SK-N-SH (cell line): ENCODE measurements around the gene CDH4. TPM values are rescaled to one million over a fixed set of nuclear protein-coding genes. Genes with fewer than 3 reads are reported as not detected.

Experiments
- CTCF ChIA-PET: fragments of 300-600, 350-600 bp; formaldehyde crosslinking; extraction: SDS; loops from one replicate; lab custom pipeline; 2021; lab: Yijun Ruan, JAX
- POLR2A ChIA-PET: fragments of 350-600 bp; sonication (Branson Sonifier 250); formaldehyde crosslinking; extraction: SDS; loops from one replicate; lab custom pipeline; 2020; ENCODE audit warnings: antibody characterized with exemption, inconsistent platforms; lab: Yijun Ruan, JAX
- DNase-seq: peaks from one replicate; pipeline ENCODE4 v3.0.0; 2012
- H2AFZ ChIP-seq: fragments of 200-600 bp; sonication (generic); 2 replicates; pipeline ENCODE4 v1.8.1; 2016; ENCODE audit warnings: antibody characterized with exemption, mild to moderate bottlenecking, low read depth
- H3F3A ChIP-seq: fragments of 200-600 bp; sonication (generic); replicated peaks from 2 replicates; pipeline ENCODE3; 2016; ENCODE audit warnings: antibody characterized with exemption, mild to moderate bottlenecking; ENCODE audit not compliant: insufficient read depth
- H3K27ac ChIP-seq, 2 experiments: fragments of 200-500 bp in 1 of 2; fragments of 200-600 bp in 1 of 2; sonication (Bioruptor generic) in 1 of 2; sonication (generic), shearing (Covaris generic) in 1 of 2; 2 replicates each; pipeline versions ENCODE4 v1.5.1 to v1.6.1; 2014 to 2016; ENCODE audit warnings: low read depth in 2 of 2, inconsistent platforms in 1 of 2, low read length in 1 of 2, mild to moderate bottlenecking in 1 of 2, mixed read lengths in 1 of 2
- H3K27me3 ChIP-seq: fragments of 200-600 bp; sonication (generic), shearing (Covaris generic); 2 replicates; pipeline ENCODE4 v1.6.1; 2016; ENCODE audit warnings: mixed run types; ENCODE audit not compliant: insufficient read depth
- H3K36me3 ChIP-seq, 2 experiments: fragments of 200-500 bp in 1 of 2; fragments of 200-600 bp in 1 of 2; sonication (Bioruptor generic) in 1 of 2; sonication (generic) in 1 of 2; replicated peaks in 1 of 2; 2 replicates each; pipeline versions ENCODE3 to v1.5.1; 2014 to 2016; ENCODE audit warnings: low read length in 1 of 2, mild to moderate bottlenecking in 1 of 2; ENCODE audit not compliant: insufficient read depth in 2 of 2, control insufficient read depth in 1 of 2
- H3K4me1 ChIP-seq, 2 experiments: fragments of 200-500 bp in 1 of 2; fragments of 200-600 bp in 1 of 2; sonication (Bioruptor generic) in 1 of 2; sonication (generic), shearing (Covaris generic) in 1 of 2; 2 replicates each; pipeline versions ENCODE4 v1.5.1 to v1.6.1; 2014 to 2016; ENCODE audit warnings: low read depth in 1 of 2, low read length in 1 of 2, mixed run types in 1 of 2; ENCODE audit not compliant: insufficient read depth in 2 of 2, control insufficient read depth in 1 of 2
- H3K4me2 ChIP-seq: fragments of 200-600 bp; sonication (generic), shearing (Covaris generic); 2 replicates; pipeline ENCODE4 v1.6.1; 2017; ENCODE audit warnings: mixed run types
- H3K4me3 ChIP-seq, 2 experiments: fragments of 200-500 bp in 1 of 2; fragments of 200-600 bp in 1 of 2; sonication (Bioruptor generic) in 1 of 2; sonication (generic), shearing (Covaris generic) in 1 of 2; 2 replicates each; pipeline versions ENCODE4 v1.5.1 to v1.8.1; 2014 to 2016; ENCODE audit warnings: low read depth in 2 of 2, inconsistent platforms in 1 of 2, low read length in 1 of 2, mild to moderate bottlenecking in 1 of 2, mixed read lengths in 1 of 2, moderate library complexity in 1 of 2
- H3K79me2 ChIP-seq: fragments of 200-600 bp; sonication (generic); 2 replicates; pipeline ENCODE4 v1.8.1; 2017; ENCODE audit warnings: mild to moderate bottlenecking; ENCODE audit not compliant: insufficient read depth
- H3K9ac ChIP-seq: fragments of 200-600 bp; sonication (generic); 2 replicates; pipeline ENCODE4 v1.6.1; 2017; ENCODE audit warnings: mixed run types
- H3K9me2 ChIP-seq: fragments of 200-600 bp; sonication (generic); 2 replicates; pipeline ENCODE4 v1.6.1; 2017; ENCODE audit warnings: mixed run types
- H3K9me3 ChIP-seq: fragments of 200-600 bp; sonication (generic); 2 replicates; pipeline ENCODE4 v1.6.1; 2017; ENCODE audit warnings: mixed run types, mild to moderate bottlenecking, moderate library complexity
- H4K20me1 ChIP-seq: fragments of 200-600 bp; sonication (generic); 2 replicates; pipeline ENCODE4 v1.6.1; 2017; ENCODE audit warnings: mild to moderate bottlenecking, mixed run types; ENCODE audit not compliant: insufficient read depth
- CHD2 ChIP-seq: fragments of 150-350 bp; IDR thresholded peaks from 2 replicates; pipeline ENCODE4 v1.6.1; 2018; ENCODE audit warnings: low read length; ENCODE audit not compliant: partially characterized antibody
- CTCF ChIP-seq: fragments of 200-600 bp; sonication (generic); IDR thresholded peaks from 2 replicates; pipeline ENCODE4 v1.6.1; 2017; ENCODE audit warnings: antibody characterized with exemption, mild to moderate bottlenecking, moderate library complexity
- ELF1 ChIP-seq: IDR thresholded peaks from 2 replicates; pipeline ENCODE4 v1.4.0; 2012
- EZH2phosphoT487 ChIP-seq: fragments of 200-600 bp; sonication (generic); IDR thresholded peaks from 2 replicates; pipeline ENCODE4 v1.6.1; 2017; ENCODE audit warnings: low read depth, mixed run types, mild to moderate bottlenecking, antibody characterized with exemption, moderate library complexity, borderline replicate concordance
- FOSL2 ChIP-seq: IDR thresholded peaks from 2 replicates; pipeline ENCODE4 v1.4.0; 2012; ENCODE audit warnings: low read depth, mild to moderate bottlenecking, moderate library complexity, borderline replicate concordance
- FOXM1 ChIP-seq: IDR thresholded peaks from 2 replicates; pipeline ENCODE4 v1.4.0; 2012; ENCODE audit warnings: low read depth, mild to moderate bottlenecking
- GABPA ChIP-seq: IDR thresholded peaks from 2 replicates; pipeline ENCODE4 v1.4.0; 2012; ENCODE audit warnings: low read depth, mild to moderate bottlenecking
- MXI1 ChIP-seq: IDR thresholded peaks from 2 replicates; pipeline ENCODE4 v1.6.1; 2012; ENCODE audit warnings: mild to moderate bottlenecking, low read depth, low read length, improper control_type of control experiment
- NFIC ChIP-seq: IDR thresholded peaks from 2 replicates; pipeline ENCODE4 v1.4.0; 2012; ENCODE audit warnings: borderline replicate concordance
- PBX3 ChIP-seq: IDR thresholded peaks from 2 replicates; pipeline ENCODE4; 2012
- RAD21 ChIP-seq: IDR thresholded peaks from 2 replicates; pipeline ENCODE4 v1.6.1; 2012; ENCODE audit warnings: mild to moderate bottlenecking, low read length
- SMC3 ChIP-seq: IDR thresholded peaks from 2 replicates; pipeline ENCODE4 v1.6.1; 2012; ENCODE audit warnings: low read depth, low read length, improper control_type of control experiment
- USF1 ChIP-seq: IDR thresholded peaks from 2 replicates; pipeline ENCODE4 v1.4.0; 2012; ENCODE audit warnings: low read depth, borderline replicate concordance
- WGBS: methylation state at CpG from one replicate; pipeline ENCODE4 v1.1.6; 2017; ENCODE audit warnings: low lambda C conversion rate; 5-methylcytosine and 5-hydroxymethylcytosine counted together
- polyA plus RNA-seq, 3 experiments: library from polyadenylated mRNA; depleted of rRNA; stranded (reverse); fragments of >200 nt; gene quantifications; 2 replicates each; pipeline ENCODE4 v1.2.3, GENCODE V29; 2012
- TF ChIP-seq, protein P1 (sequence below): IDR thresholded peaks from 2 replicates; pipeline ENCODE4 v1.4.0; 2012; ENCODE audit warnings: low read depth

Gene CDH4
- polyA plus RNA-seq, 1 of the 3 experiments (the other 2 are of a cell fraction), result not detected

DNA sequence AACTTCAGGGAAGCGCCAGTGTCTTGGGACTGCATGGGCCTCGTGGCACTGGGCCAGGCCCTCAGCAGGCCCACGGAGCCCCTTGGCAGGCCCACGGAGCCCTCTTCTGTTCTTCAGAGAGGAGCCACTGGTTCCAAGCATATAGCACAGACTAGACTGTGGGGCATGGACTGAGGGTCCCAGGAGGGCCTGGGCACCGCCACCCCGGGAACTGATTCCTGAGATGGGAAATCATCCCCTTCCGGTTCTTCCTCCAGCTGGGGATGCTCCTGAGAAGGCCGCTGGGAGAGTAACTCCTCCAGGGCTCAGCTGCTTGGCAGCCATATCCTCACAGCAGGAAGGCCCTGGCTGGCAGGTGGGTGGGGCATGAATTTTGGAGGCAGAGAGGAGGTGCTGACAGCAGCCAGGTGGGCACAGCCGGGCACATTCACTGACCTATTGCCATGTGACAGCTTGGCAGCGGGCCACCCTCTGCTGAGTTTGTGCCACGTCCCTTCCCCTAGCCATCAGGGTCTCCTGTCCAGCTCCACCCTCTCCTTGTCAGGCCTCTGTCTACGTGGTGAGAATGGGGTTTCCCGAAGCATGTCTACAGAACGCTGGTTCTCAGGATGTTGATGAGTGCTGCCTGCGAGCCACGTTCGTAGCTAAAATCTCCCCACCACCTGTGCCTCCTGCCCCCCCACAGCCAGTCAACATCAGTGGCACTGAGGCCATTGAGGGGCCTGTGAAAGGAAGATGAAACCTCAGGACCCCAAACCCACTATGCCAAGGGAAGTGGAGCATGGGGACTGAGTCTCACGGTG, 661.6 kb downstream of the CDH4 start:
- no peak for TF ChIP-seq RAD21
- TF ChIP-seq USF1, result no peak
- TF ChIP-seq CTCF, result no peak
- TF ChIP-seq EZH2phosphoT487, result no peak
- TF ChIP-seq, all 33 proteins: peak for 0
- Histone ChIP-seq H4K20me1 (no peaks in the 10 kb centered on the region), H3K4me2 (no peak overlapping the region), H3K27ac (no peak overlapping the region), H3K4me1 (no peaks in the 10 kb centered on the region), H3K27me3 (no peaks in the 10 kb centered on the region), H2AFZ (no peak overlapping the region), H3K9me3 (no peaks in the 10 kb centered on the region), H3K4me3 (no peak overlapping the region), H3K9ac (no peak overlapping the region), H3K36me3 (no peaks in the 10 kb centered on the region), H3K9me2 (no peaks in the 10 kb centered on the region), H3K79me2 (no peaks in the 10 kb centered on the region), H3F3A (no peaks in the 10 kb centered on the region)
- CTCF ChIA-PET, result interaction anchor here (0.7 kb wide), 1 partner anchor 256 kb away, joined by 3 read pairs; no protein-coding TSS in a partner anchor
- POLR2A ChIA-PET, result no interaction called here
- DNase-seq, result no peak
- 33% methylated on average over 6 of the region's 18 CpGs for WGBS

DNA sequence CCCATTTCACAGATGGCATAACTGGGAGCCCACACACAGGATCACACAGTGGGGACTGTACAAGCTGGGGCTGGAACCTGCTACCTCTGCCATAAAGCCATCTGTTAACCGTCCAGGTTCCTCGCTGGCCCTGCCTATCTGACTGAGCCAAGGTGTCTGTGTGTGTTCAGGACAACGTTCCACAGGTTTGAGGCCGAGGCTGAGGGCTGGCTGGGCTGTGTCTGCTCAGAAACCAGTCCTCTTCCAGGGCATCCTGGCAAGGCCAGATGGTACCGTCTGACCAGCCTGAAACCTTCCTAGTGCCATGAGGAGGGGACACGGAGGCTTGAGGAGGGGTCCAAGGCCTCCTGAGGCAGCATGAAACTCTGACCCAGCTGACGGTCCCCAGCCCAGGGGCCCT, 663.0 kb downstream of the CDH4 start:
- CTCF ChIA-PET, result interaction anchor here (1.1 kb wide), 1 partner anchor 19 kb away, joined by 4 read pairs; no protein-coding TSS in a partner anchor
- Histone ChIP-seq H2AFZ (no peak overlapping the region), H3K9me3 (no peaks in the 10 kb centered on the region), H3K4me1 (no peaks in the 10 kb centered on the region), H3K9ac (no peak overlapping the region), H3K27ac (no peak overlapping the region), H4K20me1 (no peaks in the 10 kb centered on the region), H3K4me3 (no peak overlapping the region), H3K79me2 (no peaks in the 10 kb centered on the region), H3K36me3 (no peaks in the 10 kb centered on the region), H3K4me2 (no peak overlapping the region), H3K9me2 (no peaks in the 10 kb centered on the region), H3K27me3 (no peaks in the 10 kb centered on the region), H3F3A (no peaks in the 10 kb centered on the region)
- POLR2A ChIA-PET, result no interaction called here
- 20% methylated on average over 2 of the region's 7 CpGs for WGBS
- no peak for DNase-seq
- TF ChIP-seq MXI1 (no peak), CHD2 (no peak), GABPA (no peak), FOXM1 (no peak), CTCF (no peak), FOSL2 (no peak), ELF1 (no peak), PBX3 (no peak), NFIC (no peak), SMC3 (no peak)
- TF ChIP-seq, protein P1, sequence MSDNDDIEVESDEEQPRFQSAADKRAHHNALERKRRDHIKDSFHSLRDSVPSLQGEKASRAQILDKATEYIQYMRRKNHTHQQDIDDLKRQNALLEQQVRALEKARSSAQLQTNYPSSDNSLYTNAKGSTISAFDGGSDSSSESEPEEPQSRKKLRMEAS, result no peak
